HepG2 (cell line): ENCODE results near the gene SPON1. TPM values are rescaled to one million over a fixed set of nuclear protein-coding genes. Genes with fewer than 3 reads are reported as not detected.

Source experiments
- ATAC-seq: fragments of 200-7000 bp; cut with Tn5 transposase; 3 replicates; pipeline ENCODE4 v1.9.1; 2020; ENCODE audit warnings: mild to moderate bottlenecking, moderate library complexity
- BruUV-seq: library from RNA; stranded (reverse); fragments of 400-500 nt; replicated peaks from 2 replicates; lab custom pipeline; 2021; lab: Mats Ljungman, UMichigan
- CTCF ChIA-PET: fragments of 300-600 bp; formaldehyde crosslinking; extraction: SDS; loops from one replicate; lab custom pipeline; 2021; ENCODE audit warnings: low total read pairs, inconsistent platforms, low intra/inter-chr PET ratio; lab: Yijun Ruan, JAX
- POLR2A ChIA-PET: fragments of 350-600 bp; sonication (Branson Sonifier 250); formaldehyde crosslinking; loops from one replicate; lab custom pipeline; 2020; ENCODE audit warnings: antibody characterized with exemption, inconsistent platforms; lab: Yijun Ruan, JAX
- DNase-seq: peaks from one replicate; pipeline ENCODE4 v3.0.0-alpha.2; 2015; ENCODE audit warnings: low spot score
- FAIRE-seq: peaks from 3 replicates; lab custom pipeline; 2011; peaks lifted over from hg19 to GRCh38; lab: Jason Lieb, UNC
- H2AFZ ChIP-seq: one replicate; pipeline ENCODE4 v1.6.1; 2011; ENCODE audit warnings: low read length, inconsistent platforms
- H3K27ac ChIP-seq: fragments of 300-600 bp; 3 replicates; pipeline ENCODE4 v1.8.0; 2011; ENCODE audit warnings: mixed run types, mild to moderate bottlenecking, mixed read lengths, low read length, inconsistent platforms; ENCODE audit not compliant: insufficient read depth; ENCODE audit errors: extremely low read length
- H3K27me3 ChIP-seq, 2 experiments: fragments of 200-600 bp in 1 of 2; 2 replicates in 1 of 2; 3 replicates in 1 of 2; pipeline versions ENCODE4 v1.6.0 to v1.8.0; 2011; ENCODE audit warnings: low read length in 2 of 2, mild to moderate bottlenecking in 2 of 2, moderate library complexity in 2 of 2, inconsistent platforms in 1 of 2; ENCODE audit not compliant: insufficient read depth in 2 of 2, control insufficient read depth in 1 of 2
- H3K36me3 ChIP-seq, 2 experiments: fragments of 200-600 bp in 1 of 2; replicated peaks in 1 of 2; 2 replicates in 1 of 2; 3 replicates in 1 of 2; pipeline versions ENCODE4 v1.5.1 to v1.8.0; 2011; ENCODE audit warnings: low read length in 2 of 2, inconsistent platforms in 1 of 2; ENCODE audit not compliant: insufficient read depth in 2 of 2, control insufficient read depth in 1 of 2
- H3K4me1 ChIP-seq: 2 replicates; pipeline ENCODE4 v1.5.1; 2012; ENCODE audit warnings: low read length, inconsistent platforms; ENCODE audit not compliant: insufficient read depth
- H3K4me2 ChIP-seq: 2 replicates; pipeline ENCODE4 v1.6.0; 2011; ENCODE audit warnings: low read depth, low read length, inconsistent platforms
- H3K4me3 ChIP-seq, 3 experiments: fragments of 200-600 bp in 1 of 3; sonication (generic), shearing (Covaris generic) in 1 of 3; replicated peaks in 1 of 3; 2 replicates each; pipeline ENCODE4 v1.5.1; 2011 to 2016; ENCODE audit warnings: low read length in 3 of 3, inconsistent platforms in 2 of 3, low read depth in 2 of 3, mild to moderate bottlenecking in 2 of 3, control low read depth in 1 of 3, mixed read lengths in 1 of 3; ENCODE audit not compliant: insufficient read depth in 1 of 3
- H3K79me2 ChIP-seq: one replicate; pipeline ENCODE4 v1.6.1; 2011; ENCODE audit warnings: low read length, inconsistent platforms; ENCODE audit not compliant: insufficient read depth
- H3K9ac ChIP-seq: 2 replicates; pipeline ENCODE4 v1.6.0; 2011; ENCODE audit warnings: mild to moderate bottlenecking, low read depth, low read length, inconsistent platforms; ENCODE audit not compliant: insufficient read depth
- H3K9me3 ChIP-seq: 2 replicates; pipeline ENCODE4 v1.5.1; 2012; ENCODE audit warnings: mild to moderate bottlenecking, low read length
- H4K20me1 ChIP-seq: 2 replicates; pipeline ENCODE4 v1.6.0; 2011; ENCODE audit warnings: inconsistent platforms, mild to moderate bottlenecking, low read length, moderate library complexity; ENCODE audit not compliant: insufficient read depth
- CC2D1A ChIP-seq: sonication (generic); formaldehyde crosslinking; IDR thresholded peaks from 2 replicates; pipeline ENCODE4 v1.8.1; 2023; ENCODE audit warnings: mild to moderate bottlenecking, missing genetic modification reagents
- CERS6 ChIP-seq: sonication (generic); formaldehyde crosslinking; IDR thresholded peaks from 2 replicates; pipeline ENCODE4 v1.5.0; 2020; ENCODE audit warnings: missing genetic modification reagents
- CREBL2 ChIP-seq: sonication (generic); formaldehyde crosslinking; IDR thresholded peaks from 2 replicates; pipeline ENCODE4 v1.8.1; 2023; ENCODE audit warnings: missing genetic modification reagents, mild to moderate bottlenecking, borderline replicate concordance
- CSRNP1 ChIP-seq: sonication (generic); formaldehyde crosslinking; IDR thresholded peaks from 2 replicates; pipeline ENCODE4 v1.8.1; 2023; ENCODE audit warnings: mild to moderate bottlenecking, missing genetic modification reagents
- MYPOP ChIP-seq: sonication (generic); formaldehyde crosslinking; IDR thresholded peaks from 2 replicates; pipeline ENCODE4 v1.8.1; 2023; ENCODE audit warnings: mild to moderate bottlenecking, moderate library complexity, missing genetic modification reagents
- NR2F1 ChIP-seq, 2 experiments: fragments of 450-650 bp in 1 of 2; formaldehyde crosslinking in 1 of 2; IDR thresholded peaks; 2 replicates each; pipeline versions ENCODE4 v1.5.0 to v1.6.1; 2016 to 2020; ENCODE audit warnings: mild to moderate bottlenecking in 1 of 2, missing compliant biosample characterization in 1 of 2, missing genetic modification reagents in 1 of 2, moderate library complexity in 1 of 2
- ONECUT2 ChIP-seq: sonication (generic); formaldehyde crosslinking; IDR thresholded peaks from 2 replicates; pipeline ENCODE4 v1.4.0; 2020; ENCODE audit warnings: missing genetic modification reagents
- PHF20 ChIP-seq: sonication (generic); formaldehyde crosslinking; IDR thresholded peaks from 2 replicates; pipeline ENCODE4 v1.5.0; 2020; ENCODE audit warnings: mild to moderate bottlenecking, missing genetic modification reagents
- POLR2A ChIP-seq, 2 experiments: IDR thresholded peaks; 2 replicates each; pipeline ENCODE4 v1.6.1; 2011; ENCODE audit warnings: low read depth in 2 of 2, low read length in 2 of 2, mild to moderate bottlenecking in 1 of 2, moderate library complexity in 1 of 2; ENCODE audit not compliant: insufficient read depth in 1 of 2
- TFE3 ChIP-seq: IDR thresholded peaks from 2 replicates; pipeline ENCODE4 v1.6.1; 2016
- ZFP36L2 ChIP-seq: sonication (generic); formaldehyde crosslinking; IDR thresholded peaks from 2 replicates; pipeline ENCODE4 v1.4.0; 2020; ENCODE audit warnings: missing genetic modification reagents
- ZNF546 ChIP-seq: sonication (generic); formaldehyde crosslinking; conservative IDR thresholded peaks from 2 replicates; pipeline ENCODE4 v1.8.1; 2023; ENCODE audit warnings: mild to moderate bottlenecking, missing genetic modification reagents
- ZSCAN21 ChIP-seq: sonication (generic); formaldehyde crosslinking; IDR thresholded peaks from 2 replicates; pipeline ENCODE4 v1.8.0; 2022; ENCODE audit warnings: mild to moderate bottlenecking, missing genetic modification reagents, moderate library complexity, borderline replicate concordance
- WGBS: methylation state at CpG from one replicate; pipeline ENCODE4 v1.1.6; 2017; ENCODE audit warnings: low lambda C conversion rate; 5-methylcytosine and 5-hydroxymethylcytosine counted together
- in situ Hi-C: cut with HindIII; loops from 2 replicates; pipeline ENCODE4 v1.10.0; 2017; ENCODE audit warnings: low pct_unique_long_range_greater_than_20kb; ENCODE audit not compliant: extremely low pct_ligation_motif_present
- intact Hi-C: fragments of 100-400 bp; cut with micrococcal nuclease; formaldehyde crosslinking; loops from one replicate; pipeline ENCODE4 v1.10.0; 2022; ENCODE audit not compliant: unreplicated experiment
- polyA plus RNA-seq, 8 experiments: library from polyadenylated mRNA; depleted of rRNA in 3 of 8; stranded (reverse) in 7 of 8; unstranded in 1 of 8; fragments of >200 nt; fragmentation: Illumina TruSeq in 4 of 8; extraction: Trizol in 4 of 8; gene quantifications; 2 replicates each; pipeline versions ENCODE4 v1.2.1 to v1.2.3, GENCODE V29; 2011 to 2016; ENCODE audit warnings: low read depth in 4 of 8, missing spikeins in 1 of 8, mixed read lengths in 1 of 8; ENCODE audit not compliant: insufficient read depth in 1 of 8
- total RNA-seq, 5 experiments: library from RNA; depleted of rRNA; stranded (reverse); fragments of >200 nt; fragmentation: Illumina TruSeq; extraction: Trizol; gene quantifications; 2 replicates each; pipeline ENCODE4 v1.2.3, GENCODE V29; 2016; ENCODE audit warnings: low read depth in 1 of 5

The SPON1 gene
- total and polyA plus RNA-seq, 2 of the 13 experiments (the other 11 are each of a cell fraction or from before 2014, with no cell fraction given) = not detected

GRCh38 chr11:14223636-14224288 lies 261.2 kb downstream of the SPON1 start:
- FAIRE-seq (no peak), ATAC-seq (no peak), DNase-seq (no peak)
- Histone ChIP-seq H3K9ac (no peak overlapping the region), H3K27ac (no peak overlapping the region), H3K4me3 (no peak overlapping the region), H4K20me1 (no peaks in the 10 kb centered on the region), H3K27me3 (peaks cover 0 to 13% of the 10 kb centered on the region in 2 experiments; a peak in 1 of 5 replicates), H3K79me2 (no peaks in the 10 kb centered on the region), H3K4me2 (no peak overlapping the region), H3K4me1 (no peaks in the 10 kb centered on the region), H3K36me3 (no peaks in the 10 kb centered on the region), H2AFZ (no peak overlapping the region), H3K9me3 (no peaks in the 10 kb centered on the region; the same call in 1 of the 2 replicates)
- TF ChIP-seq PHF20 (CRISPR knock-in tag) (no peak), NR2F1 (CRISPR knock-in tag; IDR thresholded peaks at IDR 0.05) (no peak), POLR2A (IDR thresholded peaks at IDR 0.05; ENCODE audit: insufficient read depth in 1 of 2, low read depth in 2 of 2, low read length in 2 of 2) (no peak), TFE3 (CRISPR knock-in tag) (no peak), ZFP36L2 (CRISPR knock-in tag) (no peak)
- intact Hi-C loops (no loop called here), in situ Hi-C loops (no loop called here)
- BruUV-seq = no TSS peak
- POLR2A ChIA-PET = no interaction called here
- CTCF ChIA-PET = no interaction called here
- WGBS = 0% methylated on average over 5 of the region's 5 CpGs

GRCh38 chr11:14224395-14224794 lies 261.9 kb downstream of the SPON1 start:
- ChIA-PET CTCF (no interaction called here), POLR2A (no interaction called here)
- Histone ChIP-seq H3K9ac (no peak overlapping the region), H3K9me3 (no peaks in the 10 kb centered on the region; the same call in 1 of the 2 replicates), H3K36me3 (no peaks in the 10 kb centered on the region), H3K27me3 (peaks cover 0 to 16% of the 10 kb centered on the region in 2 experiments; a peak in 1 of 5 replicates), H3K4me3 (no peak overlapping the region), H3K27ac (no peak overlapping the region), H3K79me2 (no peaks in the 10 kb centered on the region), H3K4me1 (no peaks in the 10 kb centered on the region), H3K4me2 (no peak overlapping the region), H2AFZ (no peak overlapping the region), H4K20me1 (no peaks in the 10 kb centered on the region)
- FAIRE-seq (no peak), ATAC-seq (no peak), DNase-seq (no peak)
- in situ Hi-C loops (no loop called here), intact Hi-C loops (no loop called here)
- BruUV-seq = no TSS peak
- WGBS = 4% methylated on average over 2 of the region's 2 CpGs
- no peak for TF ChIP-seq ONECUT2
- no peak for TF ChIP-seq MYPOP (CRISPR knock-in tag)
- no peak for TF ChIP-seq ZNF546
- no peak for TF ChIP-seq CSRNP1 (CRISPR knock-in tag)
- no peak for TF ChIP-seq CREBL2 (CRISPR knock-in tag)
- TF ChIP-seq CC2D1A (CRISPR knock-in tag) = no peak
- no peak for TF ChIP-seq CERS6
- TF ChIP-seq ZSCAN21 (CRISPR knock-in tag) = no peak
